ENCODE measurements around the gene MAPKAPK3. TPM values are rescaled to one million over a fixed set of nuclear protein-coding genes. Genes with fewer than 3 reads are reported as not detected.
"Not testable (repeated sequence)": the region's sequence is repeated elsewhere in the genome, so short reads cannot be mapped to it uniquely, and the experiment has no call there.

The MAPKAPK3 gene
- total RNA-seq, 1 experiment from 2014 or later: 168 TPM

GRCh38 chr3:50653937-50654595 lies 37.1 kb downstream of the MAPKAPK3 start:
- no peak for DNase-seq (ENCODE audit: low read depth)

GRCh38 chr3:50655009-50655830 lies 38.3 kb downstream of the MAPKAPK3 start:
- peak; percentile 45 for DNase-seq (ENCODE audit: low read depth)

- DNase-seq (ENCODE audit: low read depth): no peak
Measured at GRCh38 chr3:50656417-50657195, 39.7 kb downstream of the MAPKAPK3 start.

- no peak for DNase-seq (ENCODE audit: low read depth)
Measured at GRCh38 chr3:50657407-50657806, 40.5 kb downstream of the MAPKAPK3 start.

- DNase-seq (ENCODE audit: low read depth): no peak
Measured at GRCh38 chr3:50657816-50658215, 40.9 kb downstream of the MAPKAPK3 start.

GRCh38 chr3:50658416-50658815 lies 41.5 kb downstream of the MAPKAPK3 start:
- no peak for DNase-seq (ENCODE audit: low read depth)

GRCh38 chr3:50658831-50659230 lies 41.9 kb downstream of the MAPKAPK3 start:
- no peak for DNase-seq (ENCODE audit: low read depth)

- DNase-seq (ENCODE audit: low read depth): no peak
Measured at GRCh38 chr3:50660386-50660785, 43.4 kb downstream of the MAPKAPK3 start.

GRCh38 chr3:50661321-50661837 lies 44.4 kb downstream of the MAPKAPK3 start:
- no peak for DNase-seq (ENCODE audit: low read depth)

GRCh38 chr3:50662408-50662807 lies 45.5 kb downstream of the MAPKAPK3 start:
- DNase-seq (ENCODE audit: low read depth): no peak

GRCh38 chr3:50665081-50665840 lies 48.3 kb downstream of the MAPKAPK3 start:
- peak; percentile 34 for DNase-seq (ENCODE audit: low read depth)

GRCh38 chr3:50665841-50666115 lies 48.8 kb downstream of the MAPKAPK3 start:
- not testable (repeated sequence) for DNase-seq (ENCODE audit: low read depth)

GRCh38 chr3:50666837-50667236 lies 49.9 kb downstream of the MAPKAPK3 start:
- DNase-seq (ENCODE audit: low read depth): no peak

GRCh38 chr3:50671331-50671730 lies 54.4 kb downstream of the MAPKAPK3 start:
- DNase-seq (ENCODE audit: low read depth): peak; percentile 95

- no peak for DNase-seq (ENCODE audit: low read depth)
Measured at GRCh38 chr3:50672656-50673055, 55.7 kb downstream of the MAPKAPK3 start.

GRCh38 chr3:50673931-50674330 lies 57.0 kb downstream of the MAPKAPK3 start:
- no peak for DNase-seq (ENCODE audit: low read depth)

GRCh38 chr3:50674349-50675178 lies 57.6 kb downstream of the MAPKAPK3 start, which contains the start of gene DOCK3:
TSS of gene DOCK3 (plus strand) at chr3:50674927. CDS start at chr3:50675264, 337 bp downstream.
- DNase-seq (ENCODE audit: low read depth): no peak

- no peak for DNase-seq (ENCODE audit: low read depth)
Measured at GRCh38 chr3:50675179-50676030, 58.5 kb downstream of the MAPKAPK3 start.

- DNase-seq (ENCODE audit: low read depth): no peak
Measured at GRCh38 chr3:50676031-50676705, 59.2 kb downstream of the MAPKAPK3 start.
